GM04504 (cell line): Measurements from ENCODE around the gene VIPR1.

Experiments used
- DNase-seq: peaks from one replicate; pipeline ENCODE4 v3.0.0-alpha.2; 2012; ENCODE audit warnings: low read depth

Gene VIPR1

DNA sequence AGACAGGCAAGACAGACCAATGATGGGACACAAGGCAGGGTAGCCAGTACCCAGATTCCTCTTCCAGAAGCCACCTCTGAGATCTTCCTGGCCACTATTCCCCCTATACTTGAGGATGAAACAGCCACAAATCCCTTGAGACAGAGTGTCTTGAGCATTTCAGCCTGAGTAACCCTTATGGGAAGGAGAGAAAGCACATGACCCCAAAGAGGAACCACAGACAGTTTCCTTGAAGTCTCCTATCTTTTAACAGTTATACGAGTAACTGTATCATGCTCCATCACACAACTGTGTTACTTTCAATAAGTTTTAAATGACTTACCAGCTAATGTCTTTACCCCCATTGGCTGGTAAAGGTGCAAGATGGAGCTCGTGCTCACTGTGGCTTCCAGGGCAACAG lies 9.3 kb downstream of the VIPR1 start:
- DNase-seq, result no peak

DNA sequence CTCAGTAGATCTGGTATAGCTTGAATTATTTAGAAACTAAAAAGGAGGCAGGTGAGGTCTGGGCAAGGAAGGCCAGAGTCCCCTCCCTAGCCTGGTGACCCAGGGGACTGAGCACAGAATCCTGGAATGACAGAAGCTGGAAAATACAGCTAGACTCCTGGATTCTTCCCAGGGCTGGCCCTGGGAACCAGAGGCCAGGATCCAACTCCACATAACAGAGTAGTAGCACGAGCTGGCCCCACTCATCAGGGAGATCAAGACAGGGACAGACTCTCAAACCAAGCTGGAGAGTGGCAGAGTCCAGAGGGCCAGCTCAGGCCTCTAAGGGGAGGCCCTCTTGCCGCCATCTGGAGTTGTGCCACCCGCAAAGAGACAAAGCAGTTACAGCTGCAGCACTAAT lies 10.7 kb downstream of the VIPR1 start:
- DNase-seq, result no peak

DNA sequence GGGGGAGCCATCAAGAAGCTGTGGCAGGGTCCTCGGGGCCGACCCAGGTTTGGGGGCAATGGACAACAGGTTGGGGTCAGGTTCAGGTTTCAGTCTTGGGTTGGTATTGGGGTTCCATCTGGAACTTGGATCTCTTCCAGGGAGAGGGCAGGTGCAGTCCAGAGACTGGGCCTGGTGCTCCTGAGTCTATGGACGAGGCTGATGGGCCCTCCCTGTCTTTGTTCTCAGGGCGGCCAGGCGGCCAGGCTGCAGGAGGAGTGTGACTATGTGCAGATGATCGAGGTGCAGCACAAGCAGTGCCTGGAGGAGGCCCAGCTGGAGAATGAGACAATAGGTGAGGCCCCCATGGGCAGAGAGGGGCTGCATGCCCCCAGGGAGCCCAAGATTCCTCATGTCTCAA lies 11.1 kb downstream of the VIPR1 start:
- no peak for DNase-seq

DNA sequence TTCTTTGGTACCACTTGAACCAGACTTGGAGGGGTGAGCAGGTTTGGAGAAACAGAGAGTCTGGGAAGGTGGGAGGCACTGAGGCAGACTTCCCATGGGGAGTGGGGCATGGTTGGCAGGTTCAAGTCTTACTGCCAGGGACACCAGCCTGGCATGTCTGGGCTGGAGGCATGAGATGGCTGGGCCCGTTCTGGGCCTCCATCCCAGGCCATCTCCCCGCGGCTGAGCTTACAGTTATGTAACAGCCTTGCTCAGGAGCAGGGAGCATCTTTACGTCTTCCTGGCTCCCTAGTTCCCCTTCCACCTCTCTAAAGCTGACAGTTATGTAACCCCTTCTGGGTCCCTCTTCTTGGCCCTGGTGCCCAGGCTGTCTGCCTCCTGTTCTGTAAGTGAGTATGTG lies 12.4 kb downstream of the VIPR1 start:
- DNase-seq, result no peak

DNA sequence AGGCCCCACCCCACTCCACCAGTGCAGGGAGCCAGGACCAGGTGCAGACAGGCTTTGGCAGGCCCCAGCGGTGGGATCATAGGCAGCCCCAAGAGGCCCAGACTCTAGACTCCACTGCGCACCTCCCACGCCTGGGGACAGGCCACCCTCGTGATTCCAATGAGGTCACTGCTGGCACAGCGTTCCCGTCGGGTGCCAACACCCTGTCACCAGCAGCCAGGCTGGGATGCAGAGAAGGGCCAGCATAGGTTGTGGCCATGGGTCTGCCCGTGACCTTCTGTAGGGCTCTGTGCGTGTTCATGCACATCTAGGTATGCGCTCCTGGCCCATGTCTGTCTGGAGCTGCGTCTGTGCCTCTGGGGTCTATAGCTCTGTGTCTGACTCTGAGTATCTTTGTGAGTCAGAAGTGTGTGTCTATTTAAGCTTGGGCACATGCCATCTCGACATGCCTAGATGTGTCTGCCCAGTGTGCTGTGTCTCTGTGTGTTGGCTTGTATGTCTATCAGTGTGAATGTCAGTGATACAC lies 13.0 kb downstream of the VIPR1 start:
- no peak for DNase-seq

DNA sequence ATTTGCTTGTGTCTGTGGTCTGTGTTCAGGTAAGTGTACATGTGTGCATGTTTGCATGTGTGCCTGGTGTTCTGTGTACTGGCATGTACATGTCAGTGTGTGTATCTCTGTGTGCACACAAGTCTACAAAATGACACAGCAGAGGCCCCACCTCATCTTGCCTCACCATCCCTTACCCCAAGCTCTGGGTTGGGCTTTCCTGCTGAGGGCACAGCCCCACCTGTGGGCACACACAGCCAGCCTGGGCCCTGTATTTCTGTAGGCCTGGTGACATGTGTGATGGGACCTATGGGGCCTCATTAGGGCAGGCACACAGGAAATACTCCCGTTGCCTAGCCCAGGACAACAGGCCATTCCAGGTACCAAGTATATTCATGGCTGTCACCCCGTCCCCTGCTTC lies 13.5 kb downstream of the VIPR1 start:
- no peak for DNase-seq

DNA sequence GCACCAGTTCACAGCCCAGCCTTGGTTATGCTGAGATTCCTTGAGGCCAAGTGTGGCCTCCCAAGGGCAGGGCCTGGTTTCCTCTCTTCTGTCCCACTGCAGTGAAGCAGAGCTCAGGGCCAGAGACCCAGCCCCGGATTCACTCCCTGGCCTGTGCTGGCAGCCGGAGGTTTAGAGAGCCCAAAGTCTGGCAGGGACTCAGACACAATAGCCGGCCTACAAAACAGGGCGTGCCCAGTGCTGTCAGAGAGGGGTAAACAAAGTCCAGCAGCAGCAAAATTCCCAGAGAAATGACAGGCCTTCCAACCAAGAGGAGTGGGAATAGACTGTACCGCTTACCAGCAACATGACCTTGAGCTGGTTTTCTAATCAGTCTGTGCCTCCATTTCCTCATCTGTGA lies 14.0 kb downstream of the VIPR1 start:
- no peak for DNase-seq

DNA sequence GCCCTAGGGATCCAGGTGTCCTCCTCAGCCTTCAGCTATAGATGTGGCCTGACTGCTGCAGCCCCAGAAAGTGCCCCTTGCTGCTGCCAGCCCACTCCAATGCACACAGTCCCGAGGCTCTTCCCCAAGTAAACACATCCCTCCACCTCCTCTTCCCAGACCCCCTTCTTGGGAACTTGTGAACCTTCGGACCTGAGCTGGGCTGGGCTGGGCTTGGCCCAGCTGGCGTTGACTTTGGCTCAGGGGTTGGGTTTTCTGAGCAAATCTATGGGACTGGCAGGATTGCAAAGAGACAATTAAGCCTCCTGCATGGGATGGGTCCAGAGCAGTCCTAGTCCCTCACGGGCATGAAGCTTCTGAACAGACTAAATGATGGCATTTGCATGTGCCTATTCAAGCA lies 14.7 kb downstream of the VIPR1 start:
- no peak for DNase-seq

DNA sequence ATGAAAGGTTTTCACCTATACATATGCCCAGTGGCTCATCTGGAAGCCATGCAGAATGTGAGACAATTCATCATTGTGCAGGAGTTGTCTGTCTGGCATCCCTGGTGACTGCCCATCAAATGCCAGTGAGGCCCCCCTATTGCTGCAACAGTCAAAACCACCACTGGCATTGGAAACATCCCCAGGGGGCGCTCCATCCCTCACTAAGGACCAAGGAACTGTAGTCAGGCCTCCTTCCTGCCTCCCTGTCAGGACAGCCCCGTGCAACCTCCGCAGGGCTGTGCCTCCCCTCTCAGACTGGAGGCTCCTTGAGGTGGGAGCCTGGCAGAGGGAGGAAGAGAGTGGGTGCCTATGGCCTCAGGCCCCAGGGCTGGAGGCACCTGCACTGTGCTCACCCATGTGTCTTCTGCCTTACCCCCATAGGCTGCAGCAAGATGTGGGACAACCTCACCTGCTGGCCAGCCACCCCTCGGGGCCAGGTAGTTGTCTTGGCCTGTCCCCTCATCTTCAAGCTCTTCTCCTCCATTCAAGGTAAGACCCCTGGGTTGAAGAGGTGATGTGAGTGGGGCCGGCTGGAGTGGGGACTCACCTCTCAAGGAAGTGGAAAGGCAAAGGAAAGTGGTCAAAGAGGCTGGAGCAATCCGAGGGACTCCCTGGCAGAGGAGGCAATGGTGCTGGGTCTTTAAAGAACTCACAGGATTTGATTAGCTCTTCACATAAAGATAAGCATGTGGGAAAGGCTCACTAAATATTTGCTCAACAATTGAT lies 16.5 kb downstream of the VIPR1 start:
- DNase-seq, result no peak

DNA sequence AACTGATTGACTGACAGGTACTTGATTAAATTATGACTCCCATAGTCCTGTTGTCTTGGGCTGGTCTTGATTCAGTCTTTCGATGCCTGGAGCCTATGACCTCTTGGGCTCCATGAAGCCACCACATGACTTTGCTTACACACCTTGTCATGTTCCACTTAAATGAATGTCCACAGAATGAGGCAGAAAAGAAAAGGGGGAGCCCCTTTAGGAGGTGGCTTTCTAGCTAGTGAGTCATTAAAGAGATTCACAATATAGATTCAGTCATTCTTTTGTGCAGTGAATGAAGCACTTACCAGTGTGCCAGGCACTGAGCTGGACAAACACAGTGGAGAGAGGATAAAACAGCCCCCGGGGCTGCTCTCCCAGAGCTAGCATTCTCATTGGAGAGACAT lies 17.1 kb downstream of the VIPR1 start:
- DNase-seq, result no peak

DNA sequence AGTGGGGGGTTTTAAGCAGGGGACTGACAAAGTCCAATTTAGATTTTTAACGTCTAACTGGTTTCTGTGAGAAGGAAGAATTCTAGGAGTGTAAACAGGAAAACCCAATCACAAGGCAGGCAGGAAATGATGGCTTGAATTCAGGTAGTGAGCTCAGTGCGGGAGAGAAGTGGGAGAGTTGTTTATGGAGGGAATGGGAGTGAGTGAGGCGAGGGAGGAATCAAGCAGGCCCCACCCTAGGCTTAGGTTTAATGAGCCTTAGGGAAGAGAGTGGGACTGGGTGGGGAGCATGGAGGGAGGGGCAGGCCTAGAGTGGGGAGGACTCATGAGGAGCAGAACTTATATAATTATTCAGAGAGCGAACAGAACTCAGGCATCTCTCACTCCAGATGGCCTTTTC lies 17.9 kb downstream of the VIPR1 start:
- DNase-seq, result no peak

DNA sequence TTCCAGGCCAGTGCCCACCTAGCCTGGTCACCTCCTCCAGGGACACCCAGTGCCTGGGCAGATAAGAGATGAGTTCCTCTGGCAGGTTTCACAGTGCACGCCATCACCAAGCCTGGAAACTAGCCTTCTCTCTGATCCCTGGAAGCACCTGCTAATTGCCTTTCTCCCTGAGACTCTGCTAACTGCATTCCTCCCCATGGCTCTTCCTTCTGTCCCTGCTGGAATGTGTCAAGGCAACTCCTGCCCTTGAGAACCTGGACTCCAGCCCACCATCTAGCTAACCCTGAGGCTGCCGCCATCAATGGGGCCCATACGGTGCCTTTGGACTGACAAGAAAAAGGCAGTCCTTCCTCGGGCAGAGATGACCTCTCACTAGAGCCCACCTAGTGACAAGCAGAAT lies 18.5 kb downstream of the VIPR1 start:
- no peak for DNase-seq

DNA sequence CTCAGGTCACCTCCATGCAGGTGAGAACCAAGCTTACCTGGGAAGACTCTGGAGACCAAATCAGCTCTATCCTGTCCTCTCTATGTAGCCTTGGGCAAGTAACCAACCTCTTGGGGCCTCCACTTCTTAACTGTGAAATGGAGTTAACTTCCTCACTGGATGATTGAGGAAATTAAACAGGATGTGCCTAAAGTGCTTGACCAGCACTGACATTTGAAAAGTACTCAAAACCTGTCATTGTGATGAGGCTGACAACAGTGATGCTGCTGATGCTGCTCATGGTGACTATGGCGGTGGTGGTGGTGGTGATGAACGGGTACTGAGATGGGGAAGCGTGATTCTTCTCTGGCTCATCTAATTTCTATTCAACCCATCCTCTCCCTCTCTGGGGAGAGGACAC lies 22.3 kb downstream of the VIPR1 start:
- DNase-seq, result no peak

DNA sequence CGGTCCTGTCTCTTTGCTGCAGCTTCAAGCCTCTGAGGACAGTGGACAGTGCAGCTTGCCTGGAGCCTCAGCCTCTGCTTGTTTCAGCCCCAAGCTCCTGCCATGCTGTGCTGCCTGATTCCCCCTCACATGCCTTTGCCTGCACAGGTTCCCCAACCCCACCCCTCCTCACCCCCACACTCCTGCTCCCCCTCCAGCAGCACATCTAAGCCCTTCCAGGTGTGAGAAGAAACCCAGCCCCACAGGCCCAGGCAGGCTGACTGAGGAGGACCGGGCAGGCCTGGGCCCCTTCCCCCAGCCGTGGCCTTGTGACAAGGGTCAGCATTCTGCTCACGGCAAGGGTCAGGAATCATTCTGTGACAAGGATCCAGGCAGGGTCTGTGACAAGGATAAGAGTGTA lies 22.8 kb downstream of the VIPR1 start:
- DNase-seq, result no peak

DNA sequence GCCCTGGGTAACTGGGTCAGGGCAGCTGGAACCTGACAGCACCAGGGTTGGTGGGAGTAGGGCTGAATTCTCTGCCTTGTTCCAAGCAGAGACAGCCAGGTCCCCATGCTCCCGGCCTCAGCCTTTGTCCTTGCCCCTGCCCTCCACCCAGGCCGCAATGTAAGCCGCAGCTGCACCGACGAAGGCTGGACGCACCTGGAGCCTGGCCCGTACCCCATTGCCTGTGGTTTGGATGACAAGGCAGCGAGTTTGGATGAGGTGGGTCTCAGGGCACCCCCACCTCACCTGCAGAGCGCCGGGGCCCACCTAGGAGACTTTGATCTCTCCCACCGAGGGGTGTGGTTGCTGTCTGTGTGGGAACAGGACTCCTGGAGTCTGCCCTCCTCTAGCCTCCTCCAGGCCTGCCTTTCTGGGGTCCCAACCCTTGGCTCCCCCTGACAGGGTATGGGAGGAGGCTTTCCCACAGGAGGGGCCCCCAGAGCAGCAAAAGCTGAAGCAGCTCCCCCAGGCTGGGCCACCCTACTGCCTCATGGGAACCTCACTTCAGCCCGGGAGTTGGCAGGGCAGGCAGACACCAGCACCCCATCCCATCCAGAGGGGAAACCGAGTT lies 23.4 kb downstream of the VIPR1 start:
- no peak for DNase-seq

DNA sequence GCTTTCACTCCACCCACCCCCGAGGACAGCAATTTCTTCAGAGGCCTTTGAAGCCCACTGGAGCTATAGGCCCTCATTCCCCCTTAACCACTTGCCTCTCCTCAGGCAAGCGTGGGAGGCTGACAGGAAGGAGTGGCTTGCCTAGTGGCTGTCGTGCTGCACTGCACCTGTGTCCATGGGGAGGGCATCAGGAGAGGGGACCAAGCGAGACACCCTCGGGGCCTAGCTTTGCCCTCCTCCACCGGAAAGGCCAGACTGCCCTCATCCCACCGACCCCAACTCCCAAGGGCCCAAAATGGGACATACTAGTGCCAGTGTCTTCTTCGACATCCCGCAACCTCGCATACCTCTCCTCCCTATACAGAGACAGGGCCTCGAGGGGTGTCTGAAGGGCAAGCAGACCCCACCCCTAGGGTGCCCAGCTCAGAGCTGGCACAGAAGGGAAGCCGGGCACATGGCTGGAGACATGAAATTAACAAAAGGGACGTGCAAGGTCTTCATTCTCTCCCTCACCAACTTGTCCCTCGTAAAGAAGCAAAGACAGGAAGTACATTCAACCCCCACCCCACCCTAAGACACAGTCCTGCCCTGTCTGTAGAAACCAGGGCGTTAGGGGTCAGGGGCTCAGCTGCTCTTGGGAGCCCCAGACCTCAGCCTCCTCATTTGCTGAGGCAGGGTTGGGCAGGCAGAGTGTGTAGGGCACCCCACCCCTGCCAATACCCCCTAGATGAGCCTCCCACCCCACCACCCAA lies 24.3 kb downstream of the VIPR1 start:
- no peak for DNase-seq

DNA sequence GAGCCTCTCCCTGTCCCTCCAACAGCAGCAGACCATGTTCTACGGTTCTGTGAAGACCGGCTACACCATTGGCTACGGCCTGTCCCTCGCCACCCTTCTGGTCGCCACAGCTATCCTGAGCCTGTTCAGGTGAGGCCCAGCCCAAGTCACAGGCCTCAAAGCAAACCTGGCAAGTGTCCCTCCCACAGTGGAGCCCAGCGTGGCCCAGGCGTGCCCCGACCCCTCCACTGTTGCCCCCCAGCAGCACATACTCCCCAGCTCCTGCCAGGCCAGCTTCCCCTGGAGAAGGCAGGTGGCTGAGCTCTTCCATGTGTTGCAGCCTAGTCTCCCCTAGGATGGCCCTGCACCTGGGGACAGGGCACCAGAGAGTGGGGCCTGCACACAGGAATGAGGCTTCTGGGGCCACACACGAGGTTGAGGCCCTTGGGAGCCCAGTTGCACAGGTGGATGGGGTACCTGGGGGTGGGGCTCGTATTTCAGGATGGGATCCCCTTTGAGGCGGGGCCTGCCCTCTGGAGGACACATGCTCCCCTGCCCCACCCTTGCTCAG lies 25.0 kb downstream of the VIPR1 start:
- DNase-seq, result no peak

DNA sequence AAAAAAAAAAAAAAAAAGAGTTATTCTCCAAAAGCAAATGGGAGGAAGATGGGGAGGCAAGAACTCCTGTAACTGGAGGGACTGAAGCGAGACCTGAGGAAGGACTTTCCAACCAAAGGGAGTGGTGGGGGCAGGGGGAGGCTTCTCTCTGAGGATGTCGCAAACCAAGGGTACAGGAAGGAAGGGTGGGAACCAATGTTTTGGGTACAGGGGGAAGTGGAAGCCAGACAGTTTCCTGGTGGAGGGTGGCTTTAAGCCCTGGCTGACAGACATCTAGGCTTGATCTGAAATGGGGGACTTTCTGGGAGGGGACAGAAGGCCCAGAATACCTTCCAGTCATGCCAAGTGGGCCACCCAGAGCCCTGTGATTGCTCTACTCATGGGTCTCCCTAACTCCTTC lies 27.0 kb downstream of the VIPR1 start:
- DNase-seq, result no peak

DNA sequence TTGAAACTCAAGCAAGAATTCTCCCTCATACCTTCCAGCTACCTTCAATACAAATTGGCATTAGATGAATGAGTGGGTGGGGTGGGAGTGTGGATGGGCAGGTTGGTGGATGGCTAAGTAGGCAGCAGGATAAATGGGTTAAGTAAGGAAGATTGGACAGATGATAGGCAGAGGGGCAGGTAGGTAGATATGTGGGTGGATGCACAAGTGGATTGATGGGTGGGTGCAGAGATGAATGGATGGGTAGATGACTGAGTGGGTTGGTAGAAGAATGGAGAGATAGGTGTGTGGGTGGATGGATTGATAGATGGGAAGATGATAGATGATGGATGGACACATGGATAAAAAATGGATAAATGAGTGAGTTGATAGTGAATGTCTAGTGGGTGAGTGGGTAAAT lies 27.6 kb downstream of the VIPR1 start:
- no peak for DNase-seq

DNA sequence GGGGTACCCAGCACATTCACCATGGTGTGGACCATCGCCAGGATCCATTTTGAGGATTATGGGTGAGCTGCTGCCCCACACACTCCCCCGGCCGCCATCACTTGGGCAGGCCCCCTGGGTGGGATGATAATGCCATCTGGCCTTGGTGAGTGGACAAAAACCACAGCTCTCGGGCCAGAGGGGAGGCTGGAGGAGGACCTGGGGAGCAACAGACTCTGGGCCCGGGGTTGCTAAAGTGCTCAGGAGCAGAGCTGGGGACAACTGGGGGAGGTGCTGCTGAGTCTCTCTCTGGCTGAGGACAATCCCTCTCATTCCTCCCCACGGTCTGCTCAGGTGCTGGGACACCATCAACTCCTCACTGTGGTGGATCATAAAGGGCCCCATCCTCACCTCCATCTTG lies 29.0 kb downstream of the VIPR1 start:
- no peak for DNase-seq

DNA sequence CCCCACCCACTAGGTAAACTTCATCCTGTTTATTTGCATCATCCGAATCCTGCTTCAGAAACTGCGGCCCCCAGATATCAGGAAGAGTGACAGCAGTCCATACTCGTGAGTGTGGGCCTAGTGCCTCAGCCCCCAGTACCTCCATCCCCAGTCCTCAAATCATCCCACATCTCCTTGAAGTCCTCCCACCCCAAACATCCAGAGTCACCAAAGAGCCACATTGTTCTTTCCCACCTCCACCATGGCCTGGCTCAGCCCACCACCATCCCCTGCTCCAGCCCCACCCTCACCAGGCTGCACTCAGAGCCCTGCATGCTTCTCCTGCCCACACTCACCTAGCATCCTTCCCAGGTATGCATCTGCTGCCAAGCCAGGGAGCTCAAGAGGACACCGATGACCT lies 29.8 kb downstream of the VIPR1 start:
- DNase-seq, result no peak

DNA sequence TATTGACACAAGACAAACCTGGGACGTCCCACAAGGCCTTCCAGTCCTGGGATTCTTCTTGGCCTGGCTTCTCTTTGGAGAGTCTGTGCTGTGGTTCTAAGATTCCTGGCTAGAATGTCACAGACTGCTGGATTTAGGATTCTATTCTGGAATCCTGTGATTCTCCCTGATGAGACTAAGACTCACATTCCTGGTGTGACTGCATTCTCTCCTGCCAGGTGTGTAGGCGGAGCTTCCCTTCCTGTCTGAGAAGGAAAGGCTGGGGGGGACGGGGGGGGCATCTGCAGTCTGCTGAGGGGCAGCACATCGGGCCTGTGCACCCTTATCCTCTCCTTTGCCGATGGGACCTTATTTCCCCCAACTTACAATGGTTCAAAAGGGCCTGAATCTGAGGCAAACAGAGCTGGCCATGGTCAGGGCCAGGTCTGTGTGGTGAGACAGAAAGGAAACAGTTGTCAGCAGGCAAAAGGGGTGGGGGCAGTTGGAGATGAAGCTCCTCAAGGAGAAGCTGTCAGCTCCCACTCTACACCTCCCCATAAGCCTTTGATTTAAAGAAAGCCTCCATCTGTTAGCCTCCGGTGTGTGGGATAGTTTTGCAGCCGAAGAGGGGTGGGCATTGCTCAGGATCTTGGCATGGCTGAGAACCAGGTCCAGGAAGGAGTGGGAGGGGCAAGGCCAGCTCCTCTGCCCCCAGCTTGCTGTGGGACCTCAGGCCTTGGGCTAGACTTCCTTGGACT lies 30.9 kb downstream of the VIPR1 start:
- no peak for DNase-seq
